NCI-H2196 treated with DMSO at 0.1 percent for 48 hours (cell line): ENCODE results near the gene ANP32A.
"Not testable (repeated sequence)": the region's sequence is repeated elsewhere in the genome, so short reads cannot be mapped to it uniquely, and the experiment has no call there.

Experiments
- DNase-seq: peaks from one replicate; lab custom pipeline; 2025; ENCODE audit not compliant: unreplicated experiment; lab: John Stamatoyannopoulos, UW

ANP32A gene

DNA sequence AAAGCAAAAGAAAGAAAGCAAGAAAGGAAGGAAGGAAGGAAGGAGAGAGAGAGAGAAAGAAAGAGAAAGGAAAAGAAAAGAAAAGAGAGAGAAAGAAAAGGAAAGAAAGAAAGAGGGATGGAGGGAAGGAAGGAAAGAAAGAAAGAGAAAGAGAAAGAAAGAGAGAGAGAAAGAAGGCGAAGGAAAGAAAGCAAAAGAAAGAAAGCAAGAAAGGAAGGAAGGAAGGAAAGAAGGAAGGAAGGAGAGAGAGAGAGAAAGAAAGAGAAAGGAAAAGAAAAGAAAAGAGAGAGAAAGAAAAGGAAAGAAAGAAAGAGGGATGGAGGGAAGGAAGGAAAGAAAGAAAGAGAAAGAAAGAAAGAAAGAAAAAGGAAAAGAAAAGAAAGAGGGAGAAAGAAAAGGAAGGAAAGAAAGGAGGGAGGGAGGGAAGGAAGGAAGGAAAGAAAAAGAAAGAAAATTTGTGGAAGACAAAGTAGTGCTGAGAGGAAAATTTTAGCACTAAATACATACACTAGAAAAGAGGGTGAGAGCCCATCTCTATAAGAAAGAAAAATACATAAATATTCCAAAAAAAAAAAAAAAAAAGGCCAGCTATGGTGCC lies 60.6 kb downstream of the ANP32A start:
- DNase-seq = not testable (repeated sequence)

DNA sequence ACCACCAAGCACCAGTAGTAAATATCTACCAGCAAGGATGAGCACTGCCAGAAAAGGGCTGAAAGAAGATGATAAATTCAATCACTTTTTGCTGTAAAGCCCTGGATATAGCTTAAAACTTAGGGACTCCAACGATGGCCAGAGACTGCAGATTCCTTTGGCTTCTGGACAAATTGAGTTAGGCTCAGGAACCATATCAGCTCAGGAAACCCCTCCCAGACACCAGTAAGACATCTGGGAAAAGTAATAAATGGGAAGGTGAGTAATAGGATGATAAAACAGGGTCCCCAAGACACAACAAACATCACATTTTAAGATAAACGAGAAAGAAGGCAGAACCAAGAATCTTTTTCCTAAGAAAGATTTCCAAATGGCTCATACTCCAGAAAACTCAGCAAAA lies 65.0 kb downstream of the ANP32A start:
- DNase-seq = no peak

DNA sequence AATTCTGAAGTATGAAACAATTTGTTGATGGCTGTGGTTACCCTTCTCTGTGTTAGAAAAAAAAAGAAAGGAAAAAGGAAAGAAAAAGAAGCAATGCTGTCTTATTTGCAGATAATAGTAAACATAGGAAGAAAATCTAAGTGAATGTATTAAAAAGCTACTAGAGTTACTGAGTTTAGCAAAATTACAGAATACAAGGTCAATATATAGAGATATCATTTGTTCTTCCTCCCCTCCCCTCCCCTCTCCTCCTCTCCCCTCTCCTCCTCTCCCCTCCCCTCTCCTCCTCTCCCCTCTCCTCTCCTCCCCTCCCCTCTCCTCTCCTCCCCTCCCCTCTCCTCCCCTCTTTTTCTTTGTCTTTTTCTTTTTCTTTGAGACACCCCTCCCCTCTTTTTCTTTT lies 69.1 kb downstream of the ANP32A start:
- DNase-seq = no peak

DNA sequence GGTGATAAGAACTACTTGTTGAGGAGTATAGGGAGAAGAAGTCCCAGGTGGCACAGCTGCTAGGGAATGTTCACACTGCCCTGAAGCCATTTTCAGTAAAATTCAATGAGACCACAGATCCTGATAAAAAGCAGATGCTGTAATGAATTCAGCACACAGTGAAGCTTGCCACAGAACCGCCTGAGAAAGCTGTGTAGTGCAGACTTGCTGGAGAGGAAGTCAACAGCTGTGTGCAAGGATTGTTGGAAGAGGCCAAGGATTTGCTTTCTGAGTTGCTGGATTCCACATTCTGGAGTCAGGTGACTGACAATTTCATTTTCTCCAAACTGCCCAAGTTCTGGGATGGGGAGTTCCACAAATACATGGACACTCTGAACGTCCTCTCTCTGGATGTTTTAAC lies 70.9 kb downstream of the ANP32A start:
- no peak for DNase-seq

DNA sequence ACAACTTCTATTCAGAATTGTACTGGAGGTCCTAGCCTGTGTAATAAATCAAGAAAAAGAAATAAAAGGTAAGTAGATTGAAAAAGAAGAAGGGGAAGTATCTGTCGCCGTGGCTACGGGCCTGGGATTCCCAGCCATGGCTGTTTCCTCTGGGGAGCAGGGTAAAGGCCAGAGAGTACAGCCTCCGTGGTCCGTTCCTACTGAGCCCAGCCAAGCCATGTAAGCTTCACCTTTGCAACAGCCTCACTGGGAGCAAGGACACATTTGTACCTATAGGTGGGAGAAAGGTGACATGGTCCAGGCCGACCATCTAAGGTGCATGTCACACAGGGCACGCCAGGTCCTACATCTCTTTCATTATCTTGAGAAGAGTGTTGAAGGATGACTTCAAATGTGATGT lies 71.3 kb downstream of the ANP32A start:
- no peak for DNase-seq

DNA sequence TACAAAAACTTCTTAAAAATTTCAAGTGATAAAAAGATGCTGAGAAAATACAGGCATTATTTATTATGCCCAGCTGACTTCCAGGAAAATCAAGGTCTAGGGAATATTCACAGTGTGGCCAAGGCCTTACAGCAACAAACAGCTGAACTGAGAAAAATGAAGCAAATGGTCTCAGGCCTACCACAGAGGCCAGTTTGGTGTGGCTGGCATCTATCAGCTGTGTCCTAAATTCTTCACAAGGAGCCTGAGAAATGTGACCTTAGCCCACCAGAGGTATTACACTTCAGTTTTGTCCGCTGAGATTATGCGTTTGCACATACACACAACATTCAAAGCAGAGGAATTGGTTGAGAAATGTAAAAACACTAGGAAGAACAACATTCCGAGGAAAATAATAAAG lies 77.4 kb downstream of the ANP32A start:
- DNase-seq = no peak

DNA sequence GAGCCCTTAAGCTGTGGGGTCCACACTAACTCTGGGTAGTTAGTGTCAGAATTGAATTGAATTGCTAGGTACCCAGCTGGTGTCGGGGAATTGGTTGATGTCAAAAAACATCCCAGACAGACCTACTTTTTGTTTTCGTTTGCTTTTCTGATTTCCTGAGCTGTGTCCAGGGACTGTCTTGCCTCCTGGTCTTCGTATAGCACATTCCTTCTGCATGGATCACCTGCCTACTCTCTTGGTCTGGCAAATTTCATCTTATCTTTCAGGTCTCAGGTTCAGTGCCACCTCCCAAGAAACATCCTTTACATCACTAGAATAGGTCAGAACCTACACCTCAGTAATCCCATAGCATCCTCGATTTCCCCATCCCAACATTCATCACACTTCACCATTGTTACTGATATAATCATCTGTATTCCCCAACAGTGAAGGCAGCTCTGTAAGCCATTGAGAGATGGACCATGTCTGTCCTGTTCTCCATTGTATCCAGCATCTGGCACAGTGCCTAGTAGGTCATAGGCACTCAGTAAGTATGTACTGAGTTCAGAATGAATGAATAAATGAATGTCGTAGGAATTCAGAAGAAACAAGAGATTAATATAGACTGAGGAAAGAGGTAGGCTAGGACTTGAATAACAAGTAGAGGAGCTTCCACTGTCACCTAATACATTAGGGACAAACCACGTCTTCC lies 81.2 kb downstream of the ANP32A start:
- DNase-seq = no peak

DNA sequence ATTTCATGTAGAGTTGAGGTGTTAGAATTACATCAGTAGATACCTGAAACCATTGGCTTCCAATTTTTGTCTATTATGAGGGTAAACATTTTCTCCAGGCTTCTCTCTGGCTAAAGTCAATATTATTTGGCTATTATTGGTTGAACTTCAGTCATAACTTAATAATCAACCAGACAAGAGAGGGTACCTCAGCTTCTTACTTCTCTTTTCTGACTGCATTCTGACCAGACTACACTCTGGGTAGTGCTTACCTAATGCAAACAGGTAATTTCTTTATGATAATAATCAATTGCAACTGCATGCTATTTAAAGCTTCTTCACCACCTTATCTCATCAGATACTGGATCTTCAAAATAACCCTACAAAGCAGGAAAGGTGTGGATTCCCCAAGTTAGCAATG lies 85.1 kb downstream of the ANP32A start:
- no peak for DNase-seq

DNA sequence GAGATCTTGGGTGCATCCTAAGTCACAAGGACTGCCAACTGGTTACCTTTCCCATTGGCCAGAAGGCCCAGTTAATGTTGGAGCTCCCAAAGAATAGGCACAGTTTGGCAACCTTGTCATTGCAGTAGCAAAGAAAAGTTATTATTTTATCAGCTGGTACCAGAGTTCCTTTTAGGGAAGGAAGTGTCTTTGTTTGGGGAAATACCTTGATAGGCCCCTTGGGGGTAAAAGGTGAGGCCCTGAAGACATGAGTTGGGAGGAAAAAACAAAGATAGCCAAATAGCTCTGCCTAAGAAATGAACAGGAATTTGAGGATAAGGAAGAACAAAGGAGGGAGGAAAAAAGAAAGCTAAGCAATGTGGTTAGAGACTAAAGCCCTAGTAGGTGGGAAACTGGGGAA lies 85.8 kb downstream of the ANP32A start:
- no peak for DNase-seq

DNA sequence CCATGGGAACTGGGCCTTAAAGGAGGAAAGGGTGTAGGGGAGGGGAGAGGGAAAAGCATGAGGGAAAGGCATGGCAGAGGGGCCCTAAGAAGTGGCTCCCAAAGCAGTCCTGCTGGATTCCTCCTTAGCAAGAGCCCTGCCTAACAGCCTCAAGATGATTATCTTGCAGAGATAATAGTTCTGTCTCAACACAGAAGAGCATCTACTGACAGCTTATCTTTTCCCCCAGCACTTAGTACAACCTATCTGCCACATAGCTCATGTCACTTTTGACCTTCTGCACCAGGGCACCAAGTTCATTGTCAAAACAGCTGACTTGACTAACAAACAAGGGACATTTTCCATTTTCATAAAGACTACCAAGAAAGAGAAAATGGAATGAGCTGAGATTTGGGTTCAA lies 86.3 kb downstream of the ANP32A start:
- DNase-seq = no peak

DNA sequence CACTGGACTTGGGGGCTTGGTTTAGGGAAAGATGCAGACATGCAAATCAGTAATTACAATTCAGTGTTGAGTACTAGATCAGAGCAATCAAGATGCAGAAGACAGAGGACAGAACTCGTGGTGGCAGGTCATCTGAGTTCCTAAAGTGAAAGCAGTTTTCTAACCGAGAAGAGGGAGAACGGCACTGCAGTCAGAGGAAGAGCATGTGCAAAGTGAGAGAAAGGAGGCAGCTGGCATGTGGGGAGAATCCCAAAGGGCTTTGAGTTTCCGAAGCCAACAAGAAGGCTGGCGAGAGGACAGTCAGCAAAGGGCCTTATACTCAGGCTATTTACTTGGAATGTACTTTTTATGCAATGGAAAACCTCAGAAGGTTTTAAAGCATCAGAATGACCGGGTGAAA lies 87.0 kb downstream of the ANP32A start:
- no peak for DNase-seq

DNA sequence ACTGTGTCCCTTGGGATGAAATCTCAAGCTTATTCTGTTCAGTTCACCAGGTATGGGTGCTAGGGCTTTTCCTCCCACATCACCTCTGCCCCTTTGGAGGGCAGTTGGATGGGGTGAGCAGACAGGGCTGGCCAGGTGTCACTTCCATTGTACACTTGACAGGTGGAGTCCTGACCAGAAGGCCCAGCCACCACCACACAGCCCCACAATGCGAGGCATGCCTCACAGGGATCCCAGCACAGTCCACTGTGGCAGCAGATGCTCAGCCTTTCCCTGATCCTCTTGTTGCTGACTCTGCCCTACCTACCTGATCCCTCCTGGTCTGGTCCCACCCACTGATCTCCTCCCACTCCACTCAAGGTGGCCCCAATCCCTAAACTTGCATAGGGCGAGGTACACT lies 88.2 kb downstream of the ANP32A start:
- DNase-seq = no peak

DNA sequence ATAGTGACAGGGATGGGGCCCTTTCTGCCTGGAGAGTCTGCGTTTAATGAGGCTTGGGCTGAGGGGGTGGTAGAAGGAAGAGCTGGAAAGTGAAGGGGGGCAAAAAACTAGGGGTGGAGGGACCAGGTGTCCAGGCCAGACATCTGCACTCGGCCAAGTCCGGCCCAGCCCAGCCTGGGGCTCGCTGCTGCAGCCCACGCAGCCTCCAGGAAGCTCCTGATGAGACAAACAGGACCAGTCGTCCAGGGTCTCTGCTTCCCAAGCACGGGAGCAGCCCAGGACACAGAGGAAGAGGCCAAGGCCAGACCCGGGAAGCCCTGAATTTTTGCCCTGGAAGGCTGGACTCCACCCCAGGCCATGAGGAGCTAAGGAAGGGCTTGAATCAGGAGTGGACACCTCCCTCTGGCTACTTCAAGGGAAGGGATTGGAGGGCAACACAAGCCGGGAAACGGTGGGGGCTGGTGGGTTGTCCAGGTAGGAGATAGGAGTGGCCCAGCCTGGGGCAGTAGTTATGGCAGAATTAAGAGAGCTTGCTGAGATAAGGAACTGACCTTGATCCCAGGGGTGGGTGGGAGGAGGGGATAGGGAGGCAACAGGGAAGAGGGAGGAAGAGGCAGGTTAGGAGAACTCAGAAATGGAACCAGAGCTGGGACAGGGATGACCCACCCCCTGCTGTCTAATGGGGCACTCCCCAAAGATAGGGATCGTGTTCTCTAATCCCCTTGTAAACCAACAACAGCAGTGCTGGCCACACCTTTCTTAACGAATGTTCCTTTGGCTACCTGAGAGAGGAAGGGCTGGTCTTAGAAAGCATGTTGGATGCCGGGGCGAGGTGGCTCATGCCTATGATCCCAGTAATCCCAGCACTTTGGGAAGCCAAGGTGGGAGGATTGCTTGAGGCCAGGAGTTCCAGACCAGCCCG lies 89.5 kb downstream of the ANP32A start:
- no peak for DNase-seq

DNA sequence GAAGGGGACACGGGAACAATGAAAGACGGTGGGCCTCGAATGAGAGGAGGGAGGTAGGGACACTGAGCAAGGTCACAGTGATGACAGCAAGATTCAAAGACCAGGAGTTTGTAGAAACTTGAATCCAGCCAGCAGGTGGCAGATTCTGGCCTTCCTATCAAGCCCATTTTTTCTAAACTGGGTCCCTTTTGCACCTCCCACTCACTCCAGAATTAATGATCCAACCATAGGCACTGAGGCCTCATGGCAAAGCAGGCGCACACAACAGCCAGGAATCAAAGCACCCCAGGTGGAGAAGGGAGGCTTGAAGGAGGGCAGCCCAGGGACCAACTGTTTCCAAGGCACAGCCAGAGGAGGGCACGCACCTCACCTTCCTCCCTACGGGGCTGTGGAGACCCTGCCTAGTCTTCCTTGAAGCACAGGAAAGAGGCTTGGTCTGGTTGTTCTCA lies 90.2 kb downstream of the ANP32A start:
- no peak for DNase-seq

DNA sequence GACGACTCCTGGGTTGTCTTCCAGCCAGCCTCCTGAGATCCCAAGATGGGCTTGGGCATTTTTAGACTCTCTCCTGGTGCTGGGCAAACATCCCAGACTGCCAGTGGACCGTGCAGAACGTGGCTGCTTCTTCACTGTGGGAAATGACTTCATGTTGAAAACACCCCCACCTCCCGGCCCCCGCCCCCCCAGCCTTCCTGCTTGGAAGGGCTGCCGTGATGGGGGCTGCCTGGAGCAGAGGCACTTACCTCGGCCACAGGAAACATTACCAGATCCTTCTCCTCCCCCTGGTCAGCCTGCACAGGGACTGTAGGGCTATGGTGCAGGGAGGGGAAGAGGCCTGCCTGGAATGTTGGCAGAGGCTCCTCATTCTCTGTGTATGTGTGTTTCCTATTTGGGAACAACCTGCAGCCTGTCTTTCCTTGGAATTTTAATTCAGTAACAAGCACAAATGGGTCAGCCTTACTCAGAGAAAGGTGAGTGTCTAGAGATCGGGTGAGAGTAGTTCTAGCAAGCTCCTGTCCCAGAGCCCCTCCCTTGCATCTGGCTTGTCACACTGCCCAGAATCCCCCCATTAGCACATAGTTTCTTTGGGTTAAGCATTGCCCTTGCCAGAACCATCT lies 90.8 kb downstream of the ANP32A start:
- DNase-seq = no peak
